GM10248 (cell line): ENCODE results near the gene GNPDA2.

Experiments used
- CTCF ChIA-PET: fragments of 300-600 bp; sonication (Branson Sonifier 250); formaldehyde crosslinking; extraction: SDS; loops from one replicate; lab custom pipeline; 2021; ENCODE audit warnings: antibody characterized with exemption; lab: Yijun Ruan, JAX
- POLR2A ChIA-PET: fragments of 350-650 bp; sonication (Branson Sonifier 250); formaldehyde crosslinking; extraction: SDS; loops from one replicate; lab custom pipeline; 2020; ENCODE audit warnings: antibody characterized with exemption; lab: Yijun Ruan, JAX
- DNase-seq: peaks from one replicate; pipeline ENCODE4 v3.0.0; 2012; ENCODE audit errors: extremely low spot score
- TF ChIP-seq, protein P1 (sequence below): IDR thresholded peaks from 2 replicates; pipeline ENCODE4 v1.5.1; 2012; ENCODE audit warnings: mild to moderate bottlenecking, low read depth; ENCODE audit errors: extremely low read depth, missing control alignments, control extremely low read depth

The GNPDA2 gene

DNA sequence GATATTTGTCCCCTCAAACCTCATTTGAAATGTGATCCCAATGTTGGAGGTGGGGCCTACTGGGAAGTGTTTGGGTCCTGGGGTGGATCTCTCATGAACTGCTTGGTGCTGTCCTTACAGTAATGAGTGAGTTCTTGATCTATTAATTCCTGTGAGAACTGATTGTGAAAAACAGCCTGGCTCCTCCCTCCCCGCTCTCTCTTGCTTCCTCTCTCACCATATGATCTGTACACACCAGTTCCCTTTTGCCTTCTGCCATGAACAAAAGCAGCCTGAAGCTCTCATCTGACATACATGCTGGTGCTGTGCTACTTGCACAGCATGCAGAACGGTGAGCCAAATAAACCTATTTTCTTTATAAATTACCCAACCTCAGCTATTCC is 63.7 kb downstream of the GNPDA2 start:
- POLR2A ChIA-PET: no interaction called here
- no peak for DNase-seq
- CTCF ChIA-PET: interaction anchor here (1.5 kb wide), 1 partner anchor 9 kb away, joined by 4 read pairs; no protein-coding TSS in a partner anchor
- TF ChIP-seq, protein P1, sequence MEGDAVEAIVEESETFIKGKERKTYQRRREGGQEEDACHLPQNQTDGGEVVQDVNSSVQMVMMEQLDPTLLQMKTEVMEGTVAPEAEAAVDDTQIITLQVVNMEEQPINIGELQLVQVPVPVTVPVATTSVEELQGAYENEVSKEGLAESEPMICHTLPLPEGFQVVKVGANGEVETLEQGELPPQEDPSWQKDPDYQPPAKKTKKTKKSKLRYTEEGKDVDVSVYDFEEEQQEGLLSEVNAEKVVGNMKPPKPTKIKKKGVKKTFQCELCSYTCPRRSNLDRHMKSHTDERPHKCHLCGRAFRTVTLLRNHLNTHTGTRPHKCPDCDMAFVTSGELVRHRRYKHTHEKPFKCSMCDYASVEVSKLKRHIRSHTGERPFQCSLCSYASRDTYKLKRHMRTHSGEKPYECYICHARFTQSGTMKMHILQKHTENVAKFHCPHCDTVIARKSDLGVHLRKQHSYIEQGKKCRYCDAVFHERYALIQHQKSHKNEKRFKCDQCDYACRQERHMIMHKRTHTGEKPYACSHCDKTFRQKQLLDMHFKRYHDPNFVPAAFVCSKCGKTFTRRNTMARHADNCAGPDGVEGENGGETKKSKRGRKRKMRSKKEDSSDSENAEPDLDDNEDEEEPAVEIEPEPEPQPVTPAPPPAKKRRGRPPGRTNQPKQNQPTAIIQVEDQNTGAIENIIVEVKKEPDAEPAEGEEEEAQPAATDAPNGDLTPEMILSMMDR: no peak

DNA sequence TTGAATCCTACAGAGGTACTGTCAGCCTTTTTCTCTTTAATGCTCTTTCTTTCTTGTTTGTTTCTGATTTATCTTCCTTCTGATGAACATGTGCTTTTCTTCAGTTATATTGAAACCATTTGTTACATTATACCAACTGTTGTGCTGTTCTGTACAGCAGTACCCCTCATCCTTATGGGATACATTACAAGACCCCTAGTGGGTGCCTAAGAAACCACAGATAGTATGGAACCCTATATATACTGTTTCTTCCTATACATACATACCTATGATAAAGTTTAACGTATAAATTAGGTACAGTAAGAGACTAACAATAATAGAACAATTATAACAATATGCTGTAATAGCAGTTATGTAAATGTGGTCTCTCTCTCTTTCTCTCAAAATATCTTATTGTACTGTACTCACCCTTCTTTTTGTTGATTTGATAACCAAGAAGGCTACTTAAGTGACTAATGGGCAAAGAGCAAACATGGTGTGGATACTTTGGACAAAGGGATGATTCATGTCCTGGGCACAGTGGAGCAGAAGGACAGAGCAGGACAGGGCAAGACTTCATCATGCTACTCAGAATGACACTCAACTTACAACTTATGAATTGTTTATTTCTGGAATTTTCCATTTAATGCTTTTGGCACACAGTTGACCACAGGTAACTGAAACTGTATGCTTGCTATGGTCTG is 64.3 kb downstream of the GNPDA2 start:
- DNase-seq: no peak
- POLR2A ChIA-PET: no interaction called here
- CTCF ChIA-PET: interaction anchor here (1.5 kb wide), 1 partner anchor 10 kb away, joined by 4 read pairs; no protein-coding TSS in a partner anchor
- TF ChIP-seq, protein P1: no peak

DNA sequence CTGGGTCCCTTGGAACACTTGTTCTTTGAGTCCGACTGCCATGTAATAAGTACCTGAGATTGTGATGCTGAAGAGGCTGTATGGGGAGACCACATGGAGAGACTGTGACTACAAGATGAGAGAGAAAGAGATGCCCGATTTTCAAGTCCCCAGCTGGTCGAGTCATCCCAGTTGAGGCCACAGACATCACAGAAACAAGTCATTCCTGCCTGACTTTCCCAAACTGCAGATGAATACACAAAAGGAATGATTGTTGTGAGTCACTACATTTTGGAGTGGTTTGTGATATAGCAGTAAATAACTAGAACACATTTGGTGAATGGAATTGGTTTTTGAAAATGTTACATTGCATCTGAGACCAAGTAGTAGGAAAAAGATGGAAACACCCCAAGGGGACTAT is 66.0 kb downstream of the GNPDA2 start:
- ChIA-PET POLR2A (no interaction called here), CTCF (interaction anchor here (1.4 kb wide), 1 partner anchor 19 kb away, joined by 3 read pairs; no protein-coding TSS in a partner anchor)
- no peak for DNase-seq
- TF ChIP-seq, protein P1: no peak

DNA sequence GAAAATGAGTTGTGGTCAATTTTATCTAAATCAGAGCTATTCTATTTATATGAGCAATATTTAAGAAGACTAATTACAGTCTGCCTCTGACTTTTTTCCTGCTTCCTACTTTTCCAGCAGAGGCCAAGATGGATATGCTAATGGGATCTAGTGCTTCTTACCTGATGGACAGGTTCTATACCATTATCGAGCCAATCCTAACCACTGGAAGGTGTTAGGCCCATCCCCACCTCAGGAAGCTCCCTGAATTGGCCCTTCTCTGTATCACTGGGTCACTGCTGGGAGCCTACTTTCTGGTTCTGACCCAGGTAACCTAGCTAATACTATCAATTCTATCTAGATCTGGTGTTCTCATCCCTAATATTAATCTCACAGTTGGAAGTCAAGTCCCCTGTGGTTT is 74.4 kb downstream of the GNPDA2 start:
- TF ChIP-seq, protein P1: no peak
- DNase-seq: no peak
- POLR2A ChIA-PET: no interaction called here
- CTCF ChIA-PET: no interaction called here
